ENCODE data around the gene ZNF514.
"Not testable (repeated sequence)": the region's sequence is repeated elsewhere in the genome, so short reads cannot be mapped to it uniquely, and the experiment has no call there.

Gene ZNF514

GRCh38 chr2:95122197-95122551 is 37.5 kb downstream of the ZNF514 start:
- peak in 1 of 3 experiments; percentile 5 for DNase-seq

DNA sequence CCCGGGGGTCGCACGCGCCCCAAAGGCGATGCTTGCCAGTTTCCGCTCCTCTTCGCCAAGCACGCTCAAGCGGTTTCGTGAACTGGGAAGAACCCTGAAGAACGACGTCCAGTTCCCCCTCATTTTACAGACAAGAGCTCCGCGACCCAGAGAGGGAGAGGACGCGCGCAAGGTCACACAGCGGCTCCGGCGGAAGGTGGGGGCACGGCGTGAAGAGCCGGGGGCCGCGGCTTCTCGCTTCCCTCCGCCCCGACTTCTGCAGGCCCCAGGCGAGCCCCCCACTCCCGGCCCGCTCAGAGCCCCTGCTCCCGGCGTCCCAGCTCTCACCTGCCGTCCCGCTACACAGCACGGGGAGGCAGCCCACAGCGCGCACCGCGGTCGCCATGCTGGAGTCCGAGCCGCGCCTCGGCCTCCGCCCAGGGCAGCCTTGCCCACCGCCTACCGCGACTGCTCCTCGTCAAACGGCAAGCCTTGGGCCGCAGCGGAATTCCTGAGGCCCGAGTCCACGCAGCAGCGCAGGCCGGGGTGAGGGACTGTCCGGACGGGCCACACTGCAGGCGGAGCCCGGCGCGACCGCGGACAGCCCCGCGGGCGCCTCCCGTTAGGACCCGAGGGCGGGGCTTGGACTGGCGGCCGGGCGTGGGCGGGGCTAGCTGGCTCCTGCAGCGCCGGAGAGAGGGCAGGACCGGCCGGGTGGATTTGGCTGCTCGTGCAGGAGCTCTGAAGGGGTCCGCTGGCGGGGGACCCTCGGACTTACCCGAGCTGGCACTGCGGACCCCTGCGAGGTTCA is 38.0 kb downstream of the ZNF514 start, which contains the start of gene MRPS5:
MRPS5 (minus strand) TSS at position 402 of the 790 bp plus-strand sequence; CDS start at position 385, 17 bp downstream.
- peak; percentile 83 to 86 (median 84) for DNase-seq

DNA sequence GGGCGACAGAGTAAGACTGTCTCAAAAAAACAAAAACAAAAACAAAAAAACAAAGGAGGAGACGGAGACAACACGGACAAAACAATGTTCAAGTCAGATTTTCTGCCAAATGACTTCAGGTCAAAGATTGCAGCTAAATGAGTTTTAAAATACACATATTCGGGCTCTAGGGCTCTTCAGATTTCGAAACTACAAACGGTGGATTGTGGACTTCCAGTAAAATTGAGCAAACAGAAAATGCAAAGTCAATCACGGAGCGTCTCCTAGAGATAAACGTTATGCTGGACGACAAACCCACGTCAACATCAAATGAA is 38.6 kb downstream of the ZNF514 start:
- no peak for DNase-seq

GRCh38 chr2:95115418-95115817 is 44.2 kb downstream of the ZNF514 start:
- peak; percentile 35 to 79 (median 55) for DNase-seq

GRCh38 chr2:95113464-95113863 is 46.2 kb downstream of the ZNF514 start:
- no peak for DNase-seq

GRCh38 chr2:95110395-95110794 is 49.3 kb downstream of the ZNF514 start:
- no peak for DNase-seq

DNA sequence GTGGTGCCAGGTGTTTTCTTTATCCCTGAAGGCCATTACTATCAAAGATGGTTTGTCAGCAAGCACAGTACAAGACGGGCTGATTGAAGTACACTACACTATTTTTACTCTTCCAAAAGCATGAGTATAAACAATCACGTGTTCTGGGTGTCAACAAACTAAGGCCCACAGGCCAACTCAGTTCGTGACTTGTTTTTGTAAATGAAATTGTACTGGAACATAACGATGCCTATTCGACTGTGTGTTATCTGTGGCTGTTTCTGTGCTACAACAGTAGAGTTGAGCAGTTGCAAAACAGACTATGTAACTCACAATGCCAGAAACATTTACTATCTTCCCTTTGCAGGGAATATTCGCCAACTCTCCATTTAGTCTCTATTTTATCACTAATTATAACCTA is 50.4 kb downstream of the ZNF514 start:
- no peak for DNase-seq

- DNase-seq: no peak
Observed at GRCh38 chr2:95106081-95106480, 53.6 kb downstream of the ZNF514 start.

DNA sequence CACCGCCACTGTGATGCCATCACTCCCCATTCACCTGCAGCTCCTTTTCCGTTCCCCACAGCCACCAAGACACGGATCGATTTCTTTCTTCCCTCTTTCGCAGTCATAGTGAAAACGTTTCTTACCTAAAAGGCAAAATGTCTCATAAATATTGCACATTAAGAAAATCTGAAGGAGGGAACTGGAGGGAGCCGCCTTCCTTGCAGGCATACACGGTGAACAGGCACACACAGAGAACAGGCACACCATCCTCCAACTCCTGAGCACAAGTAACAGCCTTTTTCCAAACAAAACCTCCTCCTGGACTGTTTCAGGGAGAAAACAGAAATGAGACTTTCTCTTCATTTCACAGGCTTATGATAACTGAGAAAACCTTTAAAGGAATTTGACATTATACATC is 55.0 kb downstream of the ZNF514 start:
- DNase-seq: no peak

- DNase-seq: no peak
Observed at GRCh38 chr2:95099910-95100309, 59.7 kb downstream of the ZNF514 start.

DNA sequence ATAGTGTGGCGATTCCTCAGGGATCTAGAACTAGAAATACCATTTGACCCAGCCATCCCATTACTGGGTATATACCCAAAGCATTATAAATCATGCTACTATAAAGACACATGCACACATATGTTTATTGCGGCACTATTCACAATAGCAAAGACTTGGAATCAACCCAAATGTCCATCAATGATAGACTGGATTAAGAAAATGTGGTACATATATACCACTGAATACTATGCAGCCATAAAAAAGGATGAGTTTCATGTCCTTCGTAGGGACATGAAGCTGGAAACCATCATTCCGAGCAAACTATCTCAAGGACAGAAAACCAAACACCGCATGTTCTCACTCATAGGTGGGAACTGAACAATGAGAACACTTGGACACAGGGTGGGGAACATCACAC is 61.4 kb downstream of the ZNF514 start:
- DNase-seq: not testable (repeated sequence)
